Pancreas (tissue), 10 donors: ENCODE data around the gene CACNA1C. TPM values are rescaled to one million over a fixed set of nuclear protein-coding genes. Genes with fewer than 3 reads are reported as not detected.

ENCODE experiments used
- ATAC-seq, 4 donors: fragments of 200-7000 bp; cut with Tn5 transposase; one replicate each; pipeline versions ENCODE4 v1.8.0 to v1.9.1; 2020; ENCODE audit warnings: mild to moderate bottlenecking in 4 of 4, moderate library complexity in 4 of 4
- DNase-seq, 6 donors: peaks; one replicate each; pipeline ENCODE4 v3.0.0-alpha.2; 2020
- FAIRE-seq: peaks from 2 replicates; lab custom pipeline; 2012; peaks lifted over from hg19 to GRCh38; lab: Jason Lieb, UNC
- H3K27ac ChIP-seq, 4 donors: fragments of 200-600 bp; sonication (generic); 1 replicate in 3 of 4; 2 replicates in 1 of 4; pipeline versions ENCODE4 v1.5.0 to v1.8.0; 2020
- H3K27me3 ChIP-seq, 4 donors: fragments of 200-600 bp; one replicate each; pipeline ENCODE4 v1.8.0; 2021
- H3K36me3 ChIP-seq, 3 donors: fragments of 200-600 bp; sonication (generic) in 1 of 3; one replicate each; pipeline versions ENCODE4 v1.5.0 to v1.8.0; 2020 to 2021
- H3K4me1 ChIP-seq, 3 donors: fragments of 200-600 bp; one replicate each; pipeline ENCODE4 v1.8.0; 2021
- H3K4me3 ChIP-seq, 4 donors: fragments of 200-600 bp; sonication (generic) in 2 of 4; one replicate each; pipeline versions ENCODE4 v1.5.0 to v1.8.0; 2020 to 2021
- H3K9me3 ChIP-seq, 4 donors: fragments of 200-600 bp; one replicate each; pipeline ENCODE4 v1.8.0; 2021
- CTCF ChIP-seq, 4 donors: fragments of 200-600 bp; sonication (generic) in 3 of 4; IDR thresholded peaks; one replicate each; pipeline versions ENCODE4 v1.5.0 to v1.8.0; 2021; ENCODE audit warnings: antibody characterized with exemption in 4 of 4
- WGBS, 2 donors: extraction: QIAGEN DNeasy Blood & Tissue Kit; methylation state at CpG; one replicate each; pipeline ENCODE4 v1.1.7; 2013; 5-methylcytosine and 5-hydroxymethylcytosine counted together
- intact Hi-C, 3 donors: fragments of 100-400 bp; cut with DNase I; formaldehyde crosslinking; loops; one replicate each; pipeline versions ENCODE4 v1.11.1 to v1.14.2; 2022
- polyA plus RNA-seq, 2 donors: library from polyadenylated mRNA; stranded (reverse); fragments of 200-250 nt; gene quantifications; one replicate each; pipeline ENCODE4 v1.2.3, GENCODE V29; 2013
- total RNA-seq, 6 donors: library from RNA; stranded (reverse); fragmentation: NEBNext Ultra II Directional in 4 of 6; extraction: Animal tissue kit (Norgen Biotek cat#: 25700) in 4 of 6; gene quantifications; one replicate each; pipeline versions ENCODE4 v1.2.1 to v1.2.4, GENCODE V29; 2021 to 2023
- donor health status: healthy with polysubstance abuse.
- donor health status: DM: no; HTN: no; CAD: no; lungs with moderate emphysema.
- donor health status: DM: no; HTN: no; CAD: no.
- donor health status: control.
- donor health status: control.
- donor health status: Bipolar disorder and iron deficiency.
- donor health status: DM: yes; HTN: yes; CAD: no.
- donor health status: DM: no; HTN: no; CAD: no.
- donor health status: DM: no; HTN: no; CAD: no.
- donor health status: DM: yes; HTN: yes; CAD: no.

The CACNA1C gene
- total and polyA plus RNA-seq, 8 donors: 1.2 to 3.8 (median 2.3) TPM

- TF ChIP-seq CTCF (IDR thresholded peaks at IDR 0.05): no peak
- intact Hi-C loops: no loop called here
These were observed 138.2 kb downstream of the CACNA1C start for GRCh38 chr12:2190896-2191533.

GRCh38 chr12:2191534-2192153 is 138.9 kb downstream of the CACNA1C start:
- no peak for FAIRE-seq
- Histone ChIP-seq H3K4me1 (no peaks in the 10 kb centered on the region), H3K36me3 (no peaks in the 10 kb centered on the region), H3K27me3 (no peaks in the 10 kb centered on the region), H3K4me3 (no peak overlapping the region), H3K9me3 (no peaks in the 10 kb centered on the region), H3K27ac (no peak overlapping the region)
- TF ChIP-seq CTCF (IDR thresholded peaks at IDR 0.05): no peak
- intact Hi-C loops: no loop called here
- 71 to 93% methylated on average over 19 of the region's 19 CpGs for WGBS, 2 donors
- DNase-seq: no peak
- ATAC-seq: no peak

More at GRCh38 chr12:2190896-2191533, 138.2 kb downstream of the CACNA1C start:
- no peaks in the 10 kb centered on the region for H3K27me3 ChIP-seq
- no peaks in the 10 kb centered on the region for H3K36me3 ChIP-seq
- H3K9me3 ChIP-seq: no peaks in the 10 kb centered on the region
- H3K4me1 ChIP-seq: no peaks in the 10 kb centered on the region
- DNase-seq (no peak), ATAC-seq (no peak), FAIRE-seq (no peak)
- H3K27ac ChIP-seq: no peak overlapping the region
- H3K4me3 ChIP-seq: no peak overlapping the region
- 77 to 78% methylated on average over 15 of the region's 15 CpGs for WGBS, 2 donors

GRCh38 chr12:2192231-2192630 is 139.4 kb downstream of the CACNA1C start:
- Histone ChIP-seq H3K9me3 (no peaks in the 10 kb centered on the region), H3K4me1 (no peaks in the 10 kb centered on the region), H3K27me3 (no peaks in the 10 kb centered on the region), H3K27ac (no peak overlapping the region), H3K4me3 (no peak overlapping the region), H3K36me3 (no peaks in the 10 kb centered on the region)
- FAIRE-seq (no peak), ATAC-seq (no peak), DNase-seq (no peak)
- intact Hi-C loops: no loop called here
- no peak for TF ChIP-seq CTCF (IDR thresholded peaks at IDR 0.05)
- 75 to 79% methylated on average over 10 of the region's 10 CpGs for WGBS, 2 donors

- ATAC-seq: no peak
These were observed 141.3 kb downstream of the CACNA1C start for GRCh38 chr12:2194060-2194459.

More at GRCh38 chr12:2194060-2194459, 141.3 kb downstream of the CACNA1C start:
- Histone ChIP-seq H3K4me3 (no peak overlapping the region), H3K9me3 (no peaks in the 10 kb centered on the region), H3K27me3 (no peaks in the 10 kb centered on the region), H3K4me1 (no peaks in the 10 kb centered on the region), H3K27ac (no peak overlapping the region), H3K36me3 (no peaks in the 10 kb centered on the region)
- DNase-seq (no peak), FAIRE-seq (no peak)
- no peak for TF ChIP-seq CTCF (IDR thresholded peaks at IDR 0.05)
- intact Hi-C loops: no loop called here
- 32 to 40% methylated on average over 4 of the region's 4 CpGs for WGBS, 2 donors
